NK-92 (cell line): Measurements from ENCODE around the gene ANKMY2.
A peak's percentile ranks its signal among the peaks of the same experiment; 100 is the strongest.
"Not testable (repeated sequence)": the region's sequence is repeated elsewhere in the genome, so short reads cannot be mapped to it uniquely, and the experiment has no call there.

Source experiments
- DNase-seq: peaks from one replicate; lab custom pipeline; 2025; ENCODE audit not compliant: unreplicated experiment; lab: John Stamatoyannopoulos, UW

ANKMY2 gene

GRCh38 chr7:16645593-16646471, at the start of gene ANKMY2, which contains the start of gene BZW2:
Gene ANKMY2 (minus strand): TSS chr7:16645754. CDS start chr7:16645573, 181 bp downstream.
Gene BZW2 (plus strand): TSS chr7:16646181. CDS start chr7:16665444, 19,263 bp downstream.
- DNase-seq: peak; percentile 33

GRCh38 chr7:16694806-16695205, 49.3 kb upstream of the ANKMY2 start:
- DNase-seq: no peak

GRCh38 chr7:16693601-16694318, 48.2 kb upstream of the ANKMY2 start:
- no peak for DNase-seq

GRCh38 chr7:16691241-16691640, 45.7 kb upstream of the ANKMY2 start:
- DNase-seq: no peak

GRCh38 chr7:16688249-16688648, 42.7 kb upstream of the ANKMY2 start:
- no peak for DNase-seq

GRCh38 chr7:16685535-16685934, 40.0 kb upstream of the ANKMY2 start:
- DNase-seq: no peak

- DNase-seq: no peak
These were observed 39.4 kb upstream of the ANKMY2 start for GRCh38 chr7:16684935-16685334.

- not testable (repeated sequence) for DNase-seq
These were observed 33.4 kb upstream of the ANKMY2 start for GRCh38 chr7:16678645-16679566.

GRCh38 chr7:16677978-16678494, 32.5 kb upstream of the ANKMY2 start:
- no peak for DNase-seq

GRCh38 chr7:16675277-16675676, 29.7 kb upstream of the ANKMY2 start:
- DNase-seq: no peak

- DNase-seq: no peak
These were observed 26.3 kb upstream of the ANKMY2 start for GRCh38 chr7:16671811-16672210.

- no peak for DNase-seq
These were observed 25.3 kb upstream of the ANKMY2 start for GRCh38 chr7:16670731-16671344.

- DNase-seq: no peak
These were observed 24.5 kb upstream of the ANKMY2 start for GRCh38 chr7:16670021-16670420.

GRCh38 chr7:16669581-16669980, 24.0 kb upstream of the ANKMY2 start:
- DNase-seq: no peak

- DNase-seq: no peak
These were observed 23.4 kb upstream of the ANKMY2 start for GRCh38 chr7:16668978-16669377.

GRCh38 chr7:16668049-16668858, 22.7 kb upstream of the ANKMY2 start:
- DNase-seq: no peak

GRCh38 chr7:16667355-16667754, 21.8 kb upstream of the ANKMY2 start:
- no peak for DNase-seq

GRCh38 chr7:16661924-16662323, 16.4 kb upstream of the ANKMY2 start:
- DNase-seq: no peak

GRCh38 chr7:16660702-16661464, 15.3 kb upstream of the ANKMY2 start:
- no peak for DNase-seq
